Stimulated activated CD8-positive, alpha-beta memory T cell treated with anti-CD3 and anti-CD28 coated beads, Interleukin-12 subunit alpha, Interleukin-12 subunit beta, amount 100 ng/mL, for 1 hour (primary cell): ENCODE measurements around the gene VAX1.
"Not testable (repeated sequence)": the region's sequence is repeated elsewhere in the genome, so short reads cannot be mapped to it uniquely, and the experiment has no call there.

ENCODE experiments used
- DNase-seq: peaks from one replicate; pipeline ENCODE4 v3.0.0-alpha.2; 2020; ENCODE audit warnings: low read depth

Gene VAX1

GRCh38 chr10:117134306-117135025 is 3.6 kb downstream of the VAX1 start:
- no peak for DNase-seq

DNA sequence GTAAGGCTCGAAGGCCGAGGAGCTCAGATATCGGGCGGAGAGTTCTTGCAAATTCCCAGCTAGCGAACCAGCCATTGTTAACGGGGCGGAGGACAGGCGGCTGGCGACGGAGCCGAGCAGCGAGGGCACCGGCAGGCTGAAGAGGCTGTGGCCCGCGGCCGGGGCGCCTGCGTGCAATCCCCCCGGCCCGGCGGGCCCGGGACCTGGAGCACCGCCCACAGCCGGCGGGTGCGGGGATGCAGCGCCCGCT is 4.1 kb downstream of the VAX1 start:
- no peak for DNase-seq

DNA sequence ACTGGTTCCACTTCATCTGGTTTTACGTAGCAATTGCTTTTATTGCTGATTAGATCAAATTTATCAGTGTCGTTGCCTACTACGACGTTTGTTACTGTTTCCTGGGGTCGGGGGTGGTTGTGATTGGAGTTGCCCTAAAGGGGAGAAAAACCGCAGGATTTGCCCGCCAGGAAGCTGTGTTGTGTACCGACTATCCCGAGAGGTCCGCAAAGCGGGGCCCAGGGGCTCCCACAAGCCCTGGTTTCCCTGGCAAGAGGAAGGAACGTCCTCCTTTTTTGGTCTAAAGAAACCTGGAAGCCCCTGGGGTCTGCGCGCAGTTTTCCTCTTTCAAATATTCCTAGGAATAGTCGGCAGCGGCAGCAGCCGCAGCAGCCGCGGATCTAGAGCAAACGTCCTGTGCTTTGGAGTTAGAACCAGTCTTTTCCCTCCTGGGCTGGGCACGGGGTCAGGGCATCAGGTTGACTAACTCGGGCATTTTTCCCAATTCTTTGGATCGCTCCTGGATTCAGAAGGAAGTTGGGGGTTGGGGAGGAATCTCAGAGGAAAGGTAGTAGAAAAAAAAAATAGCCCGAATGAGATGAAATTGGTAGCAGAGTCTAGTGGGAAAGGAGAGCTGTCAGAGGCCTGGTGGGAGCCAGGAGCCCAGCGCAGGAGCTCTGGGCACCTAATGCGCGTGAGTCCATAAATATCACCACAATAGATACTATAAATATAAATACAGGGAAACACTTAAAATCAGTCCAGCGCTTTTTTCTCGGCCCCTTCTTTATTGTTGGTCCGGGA is 4.6 kb downstream of the VAX1 start:
- no peak for DNase-seq

DNA sequence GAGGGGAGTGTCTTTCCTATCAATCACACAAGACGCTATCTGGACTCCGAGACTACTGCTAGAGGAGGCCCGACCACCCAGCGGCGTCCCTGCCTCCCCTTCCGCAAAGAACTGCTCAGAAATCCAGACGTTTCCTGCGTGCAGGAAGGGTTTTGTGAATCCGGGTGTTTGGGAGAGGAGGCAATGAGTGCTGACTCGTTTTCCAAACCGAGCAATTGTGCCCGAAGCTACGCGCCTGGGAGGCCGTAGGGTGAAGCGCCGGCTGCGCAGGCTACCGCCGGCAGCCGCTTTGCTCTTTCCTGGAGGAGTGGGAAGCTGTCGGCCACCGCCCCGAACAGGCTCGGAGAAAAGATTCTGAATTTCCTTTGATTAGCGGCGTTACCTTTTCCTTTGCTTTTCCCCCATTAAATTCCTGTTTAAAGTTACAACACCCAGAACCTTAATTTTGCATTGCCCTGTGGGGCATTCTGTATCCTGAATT is 5.3 kb downstream of the VAX1 start:
- DNase-seq, result no peak

DNA sequence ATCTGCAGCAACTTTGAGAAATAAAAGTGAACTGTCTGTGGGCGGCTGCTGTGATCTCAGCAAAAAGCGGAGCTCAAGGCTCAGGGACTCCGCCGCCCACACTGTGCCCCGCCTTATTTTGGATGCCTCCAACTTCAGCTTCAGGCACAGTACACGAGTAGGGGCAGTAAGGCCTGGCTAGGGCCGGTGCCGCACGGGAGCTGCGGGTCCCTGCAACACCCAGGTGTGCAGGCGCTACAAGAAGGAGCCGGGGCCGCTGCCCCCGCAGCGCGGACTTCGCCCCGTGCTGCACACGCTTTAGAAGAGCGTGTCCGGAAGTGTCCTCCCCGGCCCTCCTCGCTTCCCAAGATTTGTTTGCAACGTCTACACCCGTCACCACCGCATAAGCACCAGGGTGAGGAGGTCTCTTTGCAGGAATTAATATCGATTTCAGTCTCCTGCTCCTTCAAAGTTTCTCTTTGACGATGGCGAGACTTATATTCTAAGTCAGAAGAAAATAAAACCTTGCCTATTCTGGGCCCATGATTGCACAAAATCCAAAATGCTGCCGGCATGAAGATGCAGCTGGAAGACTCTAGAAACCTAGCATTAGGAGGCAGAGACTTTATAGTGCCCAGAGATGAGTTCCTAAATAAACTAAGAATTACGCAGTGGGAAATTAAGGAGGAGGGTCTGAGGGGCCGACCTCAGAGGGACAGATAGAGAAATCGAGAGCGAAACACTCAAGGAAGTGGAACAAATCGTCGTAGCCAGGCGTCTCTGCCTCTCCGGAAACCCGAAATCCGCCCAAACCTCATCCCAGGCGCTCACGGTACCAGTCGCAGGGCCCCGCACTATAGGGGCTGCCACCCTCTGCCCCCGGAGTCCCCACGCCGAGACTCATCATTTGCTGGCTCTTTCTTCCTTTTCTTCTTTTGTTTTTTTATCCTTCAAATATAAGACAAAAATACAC is 6.4 kb downstream of the VAX1 start:
- no peak for DNase-seq

GRCh38 chr10:117130862-117131375 is 7.2 kb downstream of the VAX1 start:
- no peak for DNase-seq

DNA sequence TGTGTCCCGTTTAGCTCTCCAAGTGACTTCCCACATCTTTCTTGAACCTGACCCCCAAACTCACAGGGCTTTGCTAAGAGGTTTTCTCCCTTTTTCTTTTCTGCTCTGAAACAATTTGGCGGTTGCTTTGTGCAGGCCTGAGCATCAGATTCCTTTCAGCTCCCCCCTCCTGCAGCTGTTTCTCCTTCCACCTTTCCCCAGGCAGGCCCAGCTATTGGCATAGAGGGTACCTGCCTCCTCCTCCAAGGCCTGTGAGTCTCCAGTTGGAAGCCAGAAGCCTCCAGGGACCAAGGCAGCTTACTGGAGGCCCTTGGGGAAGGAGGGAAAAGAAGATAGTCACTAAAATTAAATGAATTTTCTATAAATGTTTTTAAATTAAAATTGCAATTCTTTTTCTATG is 7.7 kb downstream of the VAX1 start:
- DNase-seq, result no peak

DNA sequence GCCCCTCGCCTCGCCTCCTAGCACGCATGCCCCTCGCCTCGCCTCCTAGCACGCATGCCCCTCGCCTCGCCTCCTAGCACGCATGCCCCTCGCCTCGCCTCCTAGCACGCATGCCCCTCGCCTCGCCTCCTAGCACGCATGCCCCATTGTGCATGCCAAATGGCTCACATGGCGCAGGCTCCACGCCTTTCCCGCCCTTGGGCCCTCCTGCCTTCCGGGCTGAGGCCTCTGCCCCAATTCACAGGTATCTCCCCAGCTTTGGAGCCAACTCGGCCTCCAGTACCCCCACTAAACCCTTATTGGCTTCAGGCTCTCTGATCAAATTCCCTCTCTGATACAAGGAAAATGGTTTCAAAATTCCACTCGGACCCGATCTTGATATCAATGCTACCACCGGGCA is 11.4 kb downstream of the VAX1 start:
- DNase-seq, result not testable (repeated sequence)

- no peak for DNase-seq
Measured at GRCh38 chr10:117126034-117126433, 12.0 kb downstream of the VAX1 start.

DNA sequence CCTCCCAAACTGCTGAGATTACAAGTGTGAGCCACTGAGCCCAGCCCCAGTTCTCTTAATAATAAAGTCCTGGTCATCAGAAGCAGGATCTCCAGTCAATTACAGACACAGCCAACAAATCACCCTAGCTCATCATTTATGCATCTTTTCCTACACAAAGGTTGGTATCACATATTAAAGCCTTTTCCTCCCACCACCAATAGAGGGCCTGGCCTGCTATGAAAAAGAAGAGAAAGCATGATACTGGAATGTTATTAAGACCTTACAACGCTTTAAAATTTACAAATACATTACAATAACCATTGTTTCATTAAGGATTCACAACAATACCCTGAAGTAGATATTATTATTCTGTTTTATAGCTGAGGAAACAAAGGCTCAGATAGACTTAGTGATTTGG is 25.9 kb downstream of the VAX1 start:
- no peak for DNase-seq

DNA sequence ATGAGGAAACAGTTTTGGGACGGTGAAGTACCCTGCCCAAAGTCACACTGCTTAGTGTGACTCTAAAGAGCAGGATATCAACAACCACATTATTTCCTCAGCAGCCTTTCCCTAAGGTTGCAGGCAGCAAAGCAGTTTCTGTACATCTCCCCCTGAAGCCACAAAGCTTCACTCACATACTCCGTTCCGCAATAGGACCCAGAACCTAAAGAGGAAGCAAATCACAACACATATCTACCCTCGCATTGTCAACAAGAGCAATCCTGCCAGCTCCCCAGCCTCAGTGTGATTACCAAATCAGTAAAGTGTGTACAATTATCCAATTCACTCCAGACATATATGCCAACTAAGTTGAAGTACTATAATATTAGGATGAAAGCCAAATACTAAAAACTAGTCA is 30.8 kb downstream of the VAX1 start:
- DNase-seq, result no peak

- DNase-seq, result no peak
Measured at GRCh38 chr10:117096599-117097201, 41.4 kb downstream of the VAX1 start.

- no peak for DNase-seq
Measured at GRCh38 chr10:117094856-117095255, 43.2 kb downstream of the VAX1 start.

DNA sequence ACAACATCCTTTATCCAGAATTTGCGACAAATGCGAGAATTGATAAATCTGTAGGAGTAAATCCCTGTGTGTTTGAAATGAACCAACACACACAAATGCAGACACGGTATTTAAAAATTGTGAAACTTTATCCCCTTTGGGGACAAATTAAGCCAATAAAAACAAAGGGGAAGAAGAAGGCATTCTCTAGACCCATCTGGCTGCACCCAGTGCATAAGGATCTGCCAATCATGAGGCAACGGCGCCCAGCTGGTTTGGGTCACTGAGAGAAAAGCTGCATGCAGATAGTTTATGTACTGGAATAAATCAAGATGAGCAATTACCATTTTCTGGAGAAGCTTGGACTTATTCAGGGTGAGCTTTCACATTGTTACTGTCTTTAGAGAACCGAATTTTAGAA is 45.7 kb downstream of the VAX1 start:
- DNase-seq, result no peak

DNA sequence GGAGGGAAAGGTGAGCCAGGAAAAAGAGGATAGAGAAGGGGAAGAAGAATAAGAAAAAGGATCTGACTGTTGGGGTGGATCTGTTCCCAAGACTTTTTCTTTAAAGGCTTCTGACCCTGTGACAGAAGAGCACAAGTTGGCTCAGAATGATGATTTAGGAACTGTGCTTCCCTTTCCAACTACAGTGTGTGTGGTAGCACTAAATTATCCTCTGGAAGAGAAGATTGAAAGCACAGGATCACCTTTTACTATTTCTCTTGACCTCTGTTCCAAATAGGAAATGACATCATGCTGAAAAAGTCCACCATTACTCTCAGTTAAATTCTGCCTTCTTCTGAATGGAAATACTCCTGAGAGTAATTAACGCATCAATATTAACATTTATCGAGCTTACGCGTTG is 47.2 kb downstream of the VAX1 start:
- no peak for DNase-seq

GRCh38 chr10:117087521-117087920 is 50.5 kb downstream of the VAX1 start:
- no peak for DNase-seq

GRCh38 chr10:117086546-117086945 is 51.5 kb downstream of the VAX1 start:
- DNase-seq, result no peak

- DNase-seq, result not testable (repeated sequence)
Measured at GRCh38 chr10:117084421-117085246, 53.4 kb downstream of the VAX1 start.
